ENCODE measurements around the gene MBD2. TPM values are rescaled to one million over a fixed set of nuclear protein-coding genes. Genes with fewer than 3 reads are reported as not detected.
A peak's percentile ranks its signal among the peaks of the same experiment; 100 is the strongest.
"Not testable (repeated sequence)": the region's sequence is repeated elsewhere in the genome, so short reads cannot be mapped to it uniquely, and the experiment has no call there.

The MBD2 gene
- total and polyA plus RNA-seq, 2 donors: 61.4 to 68.5 TPM

- Histone ChIP-seq H3K36me3 (ENCODE audit: control insufficient read depth in 2 of 2, insufficient read depth in 2 of 2, low read length in 1 of 2) (no peaks in the 10 kb centered on the region), H3K27ac (ENCODE audit: low read depth in 1 of 2, low read length in 1 of 2) (no peak overlapping the region), H3K27me3 (ENCODE audit: control insufficient read depth in 2 of 2, insufficient read depth in 1 of 2, low read length in 1 of 2) (no peaks in the 10 kb centered on the region), H3K4me1 (ENCODE audit: control insufficient read depth in 2 of 2, insufficient read depth in 2 of 2, low read length in 2 of 2) (peaks cover 0 to 8% of the 10 kb centered on the region in 2 donors), H3K9me3 (ENCODE audit: control insufficient read depth in 2 of 2, insufficient read depth in 1 of 2, low read length in 1 of 2) (no peaks in the 10 kb centered on the region), H3K4me3 (ENCODE audit: low read length in 2 of 2) (no peak overlapping the region)
- no peak for DNase-seq (ENCODE audit: low read depth in 6 of 9, low spot score in 9 of 9)
These were observed 3.9 kb upstream of the MBD2 start for GRCh38 chr18:54228364-54228763.

DNA sequence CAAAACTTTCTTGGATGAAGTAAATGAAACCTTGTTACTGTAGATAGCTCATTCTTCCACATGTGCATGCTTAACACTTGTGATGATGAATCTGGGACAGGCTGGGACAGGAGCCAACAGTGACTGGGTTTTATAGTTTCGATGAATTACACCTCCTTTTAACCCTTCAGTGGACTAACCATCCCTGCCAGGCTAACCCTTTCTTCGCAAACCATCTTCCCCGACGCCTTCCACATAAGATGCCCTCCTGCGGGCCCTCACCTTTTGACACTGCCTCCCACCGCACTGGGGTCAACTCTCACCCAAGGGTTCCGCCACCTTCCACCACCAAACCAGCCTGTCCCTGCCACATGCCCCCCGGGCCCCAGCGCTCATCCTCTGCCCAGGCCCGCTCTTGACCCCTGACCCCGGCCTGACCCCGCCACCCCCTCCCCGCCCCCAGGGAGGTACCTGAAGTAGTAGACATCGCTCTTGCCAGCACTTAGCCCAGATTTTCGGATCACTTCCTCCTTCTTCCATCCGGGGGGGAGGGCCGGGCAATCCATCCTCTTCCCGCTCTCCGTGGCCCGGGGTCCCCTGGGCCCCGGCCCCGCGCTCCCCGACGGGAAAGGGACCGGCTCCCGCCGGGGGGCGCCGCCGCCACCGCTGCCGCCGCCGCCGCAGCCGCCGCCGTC is 764 bp downstream of the MBD2 start:
- peak in 4 of 9 donors; percentile 29 to 46 (median 41) for DNase-seq (ENCODE audit: low read depth in 6 of 9, low spot score in 9 of 9)
- H3K4me3 ChIP-seq (ENCODE audit: low read length in 2 of 2): peak overlapping the region; percentile 71 to 97
- H3K27ac ChIP-seq (ENCODE audit: low read depth in 1 of 2, low read length in 1 of 2): peak overlapping the region; percentile 84 to 85
- no peaks in the 10 kb centered on the region for H3K36me3 ChIP-seq (ENCODE audit: control insufficient read depth in 2 of 2, insufficient read depth in 2 of 2, low read length in 1 of 2)
- no peaks in the 10 kb centered on the region for H3K9me3 ChIP-seq (ENCODE audit: control insufficient read depth in 2 of 2, insufficient read depth in 1 of 2, low read length in 1 of 2)
- H3K27me3 ChIP-seq (ENCODE audit: control insufficient read depth in 2 of 2, insufficient read depth in 1 of 2, low read length in 1 of 2): no peaks in the 10 kb centered on the region
- WGBS: 2% methylated on average over 39 of the region's 39 CpGs
- peaks cover 8 to 17% of the 10 kb centered on the region in 2 donors for H3K4me1 ChIP-seq (ENCODE audit: control insufficient read depth in 2 of 2, insufficient read depth in 2 of 2, low read length in 2 of 2)

DNA sequence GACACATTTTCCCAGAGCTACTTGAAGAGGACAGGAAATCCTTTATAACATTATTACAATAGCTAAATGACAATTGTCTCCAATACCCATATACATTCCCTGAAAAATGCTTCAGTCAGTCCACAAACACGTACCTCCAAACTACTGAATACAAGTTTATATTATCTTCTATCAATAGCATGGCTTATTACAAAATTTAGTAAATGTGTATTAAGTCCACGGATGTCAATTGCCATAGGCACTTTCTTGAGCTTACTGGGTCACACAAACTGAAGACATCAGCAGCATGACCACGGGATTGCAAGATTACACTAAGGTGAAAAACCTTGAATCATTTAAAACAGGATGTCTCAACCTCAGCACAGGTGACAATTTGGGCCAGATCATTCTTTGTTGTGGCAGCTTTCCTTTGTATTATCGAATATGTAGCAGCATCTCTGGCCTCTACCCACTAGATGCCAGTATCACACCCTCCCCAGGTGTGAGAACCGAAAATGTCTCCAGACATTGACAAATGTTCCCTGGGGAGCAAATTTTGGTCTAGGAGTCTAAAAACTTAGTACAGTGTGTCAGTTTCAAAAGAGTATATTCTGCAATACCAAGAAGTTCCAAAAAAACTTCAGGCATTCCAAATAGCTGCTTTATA is 1.4 kb downstream of the MBD2 start:
- Histone ChIP-seq H3K4me3 (ENCODE audit: low read length in 2 of 2) (peak overlapping the region; percentile 71 to 97), H3K36me3 (ENCODE audit: control insufficient read depth in 2 of 2, insufficient read depth in 2 of 2, low read length in 1 of 2) (no peaks in the 10 kb centered on the region), H3K27ac (ENCODE audit: low read depth in 1 of 2, low read length in 1 of 2) (peak overlapping the region; percentile 84 to 85), H3K27me3 (ENCODE audit: control insufficient read depth in 2 of 2, insufficient read depth in 1 of 2, low read length in 1 of 2) (no peaks in the 10 kb centered on the region), H3K4me1 (ENCODE audit: control insufficient read depth in 2 of 2, insufficient read depth in 2 of 2, low read length in 2 of 2) (peaks cover 11 to 17% of the 10 kb centered on the region in 2 donors), H3K9me3 (ENCODE audit: control insufficient read depth in 2 of 2, insufficient read depth in 1 of 2, low read length in 1 of 2) (no peaks in the 10 kb centered on the region)
- peak in 8 of 9 donors; percentile 43 to 83 (median 60) for DNase-seq (ENCODE audit: low read depth in 6 of 9, low spot score in 9 of 9)
- 33% methylated on average over 5 of the region's 5 CpGs for WGBS

GRCh38 chr18:54220406-54220805 is 4.1 kb downstream of the MBD2 start:
- no peak for DNase-seq (ENCODE audit: low read depth in 6 of 9, low spot score in 9 of 9)
- H3K36me3 ChIP-seq (ENCODE audit: control insufficient read depth in 2 of 2, insufficient read depth in 2 of 2, low read length in 1 of 2): no peaks in the 10 kb centered on the region
- peaks cover 11 to 17% of the 10 kb centered on the region in 2 donors for H3K4me1 ChIP-seq (ENCODE audit: control insufficient read depth in 2 of 2, insufficient read depth in 2 of 2, low read length in 2 of 2)
- no peaks in the 10 kb centered on the region for H3K27me3 ChIP-seq (ENCODE audit: control insufficient read depth in 2 of 2, insufficient read depth in 1 of 2, low read length in 1 of 2)
- H3K4me3 ChIP-seq (ENCODE audit: low read length in 2 of 2): no peak overlapping the region
- 97% methylated on average over 2 of the region's 2 CpGs for WGBS
- H3K27ac ChIP-seq (ENCODE audit: low read depth in 1 of 2, low read length in 1 of 2): no peak overlapping the region
- H3K9me3 ChIP-seq (ENCODE audit: control insufficient read depth in 2 of 2, insufficient read depth in 1 of 2, low read length in 1 of 2): no peaks in the 10 kb centered on the region

- peaks cover 11 to 12% of the 10 kb centered on the region in 2 donors for H3K4me1 ChIP-seq (ENCODE audit: control insufficient read depth in 2 of 2, insufficient read depth in 2 of 2, low read length in 2 of 2)
- WGBS: 97% methylated on average over 6 of the region's 6 CpGs
- not testable (repeated sequence) for H3K27me3 ChIP-seq (ENCODE audit: control insufficient read depth in 2 of 2, insufficient read depth in 1 of 2, low read length in 1 of 2); H3K27ac ChIP-seq (ENCODE audit: low read depth in 1 of 2, low read length in 1 of 2); H3K4me3 ChIP-seq (ENCODE audit: low read length in 2 of 2); H3K9me3 ChIP-seq (ENCODE audit: control insufficient read depth in 2 of 2, insufficient read depth in 1 of 2, low read length in 1 of 2); DNase-seq (ENCODE audit: low read depth in 6 of 9, low spot score in 9 of 9); H3K36me3 ChIP-seq (ENCODE audit: control insufficient read depth in 2 of 2, insufficient read depth in 2 of 2, low read length in 1 of 2)
These were observed 5.7 kb downstream of the MBD2 start for GRCh38 chr18:54218803-54219202.

- Histone ChIP-seq H3K9me3 (ENCODE audit: control insufficient read depth in 2 of 2, insufficient read depth in 1 of 2, low read length in 1 of 2) (no peaks in the 10 kb centered on the region), H3K27me3 (ENCODE audit: control insufficient read depth in 2 of 2, insufficient read depth in 1 of 2, low read length in 1 of 2) (no peaks in the 10 kb centered on the region), H3K36me3 (ENCODE audit: control insufficient read depth in 2 of 2, insufficient read depth in 2 of 2, low read length in 1 of 2) (no peaks in the 10 kb centered on the region), H3K4me3 (ENCODE audit: low read length in 2 of 2) (no peak overlapping the region), H3K27ac (ENCODE audit: low read depth in 1 of 2, low read length in 1 of 2) (no peak overlapping the region), H3K4me1 (ENCODE audit: control insufficient read depth in 2 of 2, insufficient read depth in 2 of 2, low read length in 2 of 2) (peaks cover 9 to 11% of the 10 kb centered on the region in 2 donors)
- no peak for DNase-seq (ENCODE audit: low read depth in 6 of 9, low spot score in 9 of 9)
- over 99% methylated on average over 2 of the region's 2 CpGs for WGBS
These were observed 6.2 kb downstream of the MBD2 start for GRCh38 chr18:54218299-54218698.

GRCh38 chr18:54217624-54218023 is 6.8 kb downstream of the MBD2 start:
- no peaks in the 10 kb centered on the region for H3K9me3 ChIP-seq (ENCODE audit: control insufficient read depth in 2 of 2, insufficient read depth in 1 of 2, low read length in 1 of 2)
- H3K4me3 ChIP-seq (ENCODE audit: low read length in 2 of 2): no peak overlapping the region
- peak in 1 of 9 donors; percentile 13 for DNase-seq (ENCODE audit: low read depth in 6 of 9, low spot score in 9 of 9)
- H3K36me3 ChIP-seq (ENCODE audit: control insufficient read depth in 2 of 2, insufficient read depth in 2 of 2, low read length in 1 of 2): no peaks in the 10 kb centered on the region
- 78% methylated on average over 1 of the region's 1 CpG for WGBS
- H3K27ac ChIP-seq (ENCODE audit: low read depth in 1 of 2, low read length in 1 of 2): peak overlapping the region in 1 of 2 donors; percentile 28
- H3K27me3 ChIP-seq (ENCODE audit: control insufficient read depth in 2 of 2, insufficient read depth in 1 of 2, low read length in 1 of 2): no peaks in the 10 kb centered on the region
- H3K4me1 ChIP-seq (ENCODE audit: control insufficient read depth in 2 of 2, insufficient read depth in 2 of 2, low read length in 2 of 2): peaks cover 4 to 11% of the 10 kb centered on the region in 2 donors

- Histone ChIP-seq H3K27me3 (ENCODE audit: control insufficient read depth in 2 of 2, insufficient read depth in 1 of 2, low read length in 1 of 2) (no peaks in the 10 kb centered on the region), H3K9me3 (ENCODE audit: control insufficient read depth in 2 of 2, insufficient read depth in 1 of 2, low read length in 1 of 2) (no peaks in the 10 kb centered on the region), H3K27ac (ENCODE audit: low read depth in 1 of 2, low read length in 1 of 2) (no peak overlapping the region), H3K4me3 (ENCODE audit: low read length in 2 of 2) (no peak overlapping the region), H3K36me3 (ENCODE audit: control insufficient read depth in 2 of 2, insufficient read depth in 2 of 2, low read length in 1 of 2) (no peaks in the 10 kb centered on the region), H3K4me1 (ENCODE audit: control insufficient read depth in 2 of 2, insufficient read depth in 2 of 2, low read length in 2 of 2) (peaks cover 0 to 2% of the 10 kb centered on the region in 2 donors)
- no peak for DNase-seq (ENCODE audit: low read depth in 6 of 9, low spot score in 9 of 9)
- 98% methylated on average over 3 of the region's 3 CpGs for WGBS
These were observed 9.4 kb downstream of the MBD2 start for GRCh38 chr18:54215069-54215468.

GRCh38 chr18:54210463-54210862 is 14.0 kb downstream of the MBD2 start:
- DNase-seq (ENCODE audit: low read depth in 6 of 9, low spot score in 9 of 9): no peak
- Histone ChIP-seq H3K4me1 (ENCODE audit: control insufficient read depth in 2 of 2, insufficient read depth in 2 of 2, low read length in 2 of 2) (peaks cover 6% of the 10 kb centered on the region in 2 donors), H3K9me3 (ENCODE audit: control insufficient read depth in 2 of 2, insufficient read depth in 1 of 2, low read length in 1 of 2) (no peaks in the 10 kb centered on the region), H3K4me3 (ENCODE audit: low read length in 2 of 2) (no peak overlapping the region), H3K27ac (ENCODE audit: low read depth in 1 of 2, low read length in 1 of 2) (no peak overlapping the region), H3K27me3 (ENCODE audit: control insufficient read depth in 2 of 2, insufficient read depth in 1 of 2, low read length in 1 of 2) (no peaks in the 10 kb centered on the region), H3K36me3 (ENCODE audit: control insufficient read depth in 2 of 2, insufficient read depth in 2 of 2, low read length in 1 of 2) (no peaks in the 10 kb centered on the region)
- 99% methylated on average over 1 of the region's 1 CpG for WGBS

Measured in thymus (tissue), 11 donors.